Esophagus squamous epithelium (tissue), 5 donors: ENCODE measurements around the gene DRD2. TPM values are rescaled to one million over a fixed set of nuclear protein-coding genes. Genes with fewer than 3 reads are reported as not detected.

Experiments
- DNase-seq: peaks from one replicate; lab custom pipeline; 2025; lab: John Stamatoyannopoulos, UW
- H3K27ac ChIP-seq, 4 donors: fragments of 200-600 bp; sonication (generic); one replicate each; pipeline ENCODE4 v1.5.1; 2016 to 2019; ENCODE audit warnings: mild to moderate bottlenecking in 1 of 4
- H3K27me3 ChIP-seq, 4 donors: fragments of 200-600 bp; sonication (generic); 1 replicate in 3 of 4; 2 replicates in 1 of 4; pipeline versions ENCODE4 v1.5.1 to v1.6.0; 2017 to 2021; ENCODE audit warnings: antibody characterized with exemption in 1 of 4
- H3K36me3 ChIP-seq, 3 donors: fragments of 200-600 bp; sonication (generic); one replicate each; pipeline ENCODE4 v1.5.1; 2016 to 2019
- H3K4me1 ChIP-seq, 3 donors: fragments of 200-600 bp; sonication (generic); one replicate each; pipeline ENCODE4 v1.5.1; 2017 to 2019
- H3K4me3 ChIP-seq, 4 donors: fragments of 200-600 bp; sonication (generic); 1 replicate in 3 of 4; 2 replicates in 1 of 4; pipeline ENCODE4 v1.5.1; 2016 to 2019; ENCODE audit warnings: mild to moderate bottlenecking in 2 of 4, moderate library complexity in 1 of 4
- H3K9me3 ChIP-seq, 3 donors: fragments of 200-600 bp; sonication (generic); one replicate each; pipeline ENCODE4 v1.5.1; 2016 to 2019
- POLR2A ChIP-seq, 4 donors: fragments of 450-650 bp; IDR thresholded peaks; one replicate each; pipeline ENCODE4 v1.6.1; 2017; ENCODE audit warnings: antibody characterized with exemption in 4 of 4, mild to moderate bottlenecking in 4 of 4, moderate library complexity in 3 of 4
- WGBS, 2 donors: methylation state at CpG; one replicate each; pipeline ENCODE4 v1.1.5; 2018; 5-methylcytosine and 5-hydroxymethylcytosine counted together
- intact Hi-C: fragments of 100-400 bp; cut with DNase I; formaldehyde crosslinking; loops from one replicate; pipeline ENCODE4 v1.15.0; 2022
- total RNA-seq, 4 donors: library from RNA; depleted of rRNA; stranded (reverse); fragments of >200 nt; gene quantifications; one replicate each; pipeline ENCODE4 v1.1.0, GENCODE V29; 2016
- TF ChIP-seq, protein P1 (sequence below), 6 experiments: fragments of 450-650 bp in 4 of 6; fragments of 200-600 bp in 2 of 6; sonication (generic) in 2 of 6; IDR thresholded peaks; one replicate each; pipeline ENCODE4 v1.5.1; 2016 to 2019; ENCODE audit warnings: antibody characterized with exemption in 6 of 6, mild to moderate bottlenecking in 4 of 6, moderate library complexity in 4 of 6
- donor health status: DM: yes; HTN: yes; CAD: no.

DRD2 gene
- total RNA-seq, 4 donors from 2014 or later, result 0.38 TPM; not detected in 3

DNA sequence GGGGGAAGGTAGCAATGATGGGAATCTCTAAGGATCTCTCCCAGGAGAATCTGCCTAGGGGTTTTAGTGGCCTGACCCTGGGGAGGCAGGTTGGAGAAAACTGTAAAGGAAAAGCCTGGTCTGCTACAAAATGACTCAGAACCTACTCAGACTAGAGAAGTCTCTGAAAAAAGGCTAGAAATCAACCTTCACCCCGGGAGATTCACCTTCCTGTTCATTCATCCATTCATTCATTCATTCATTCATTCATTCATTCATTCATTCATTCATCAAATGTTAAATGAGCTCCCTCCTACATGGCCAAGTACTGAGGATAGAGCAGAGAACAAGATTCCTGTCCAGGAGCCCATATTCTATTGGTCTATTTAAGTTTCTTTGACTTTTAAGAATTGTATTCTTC lies 96.5 kb downstream of the DRD2 start:
- Histone ChIP-seq H3K4me1 (peaks cover 0 to 9% (median 3%) of the 10 kb centered on the region in 3 donors), H3K9me3 (no peaks in the 10 kb centered on the region), H3K4me3 (no peak overlapping the region), H3K36me3 (no peaks in the 10 kb centered on the region), H3K27ac (no peak overlapping the region), H3K27me3 (no peaks in the 10 kb centered on the region)
- TF ChIP-seq, protein P1, sequence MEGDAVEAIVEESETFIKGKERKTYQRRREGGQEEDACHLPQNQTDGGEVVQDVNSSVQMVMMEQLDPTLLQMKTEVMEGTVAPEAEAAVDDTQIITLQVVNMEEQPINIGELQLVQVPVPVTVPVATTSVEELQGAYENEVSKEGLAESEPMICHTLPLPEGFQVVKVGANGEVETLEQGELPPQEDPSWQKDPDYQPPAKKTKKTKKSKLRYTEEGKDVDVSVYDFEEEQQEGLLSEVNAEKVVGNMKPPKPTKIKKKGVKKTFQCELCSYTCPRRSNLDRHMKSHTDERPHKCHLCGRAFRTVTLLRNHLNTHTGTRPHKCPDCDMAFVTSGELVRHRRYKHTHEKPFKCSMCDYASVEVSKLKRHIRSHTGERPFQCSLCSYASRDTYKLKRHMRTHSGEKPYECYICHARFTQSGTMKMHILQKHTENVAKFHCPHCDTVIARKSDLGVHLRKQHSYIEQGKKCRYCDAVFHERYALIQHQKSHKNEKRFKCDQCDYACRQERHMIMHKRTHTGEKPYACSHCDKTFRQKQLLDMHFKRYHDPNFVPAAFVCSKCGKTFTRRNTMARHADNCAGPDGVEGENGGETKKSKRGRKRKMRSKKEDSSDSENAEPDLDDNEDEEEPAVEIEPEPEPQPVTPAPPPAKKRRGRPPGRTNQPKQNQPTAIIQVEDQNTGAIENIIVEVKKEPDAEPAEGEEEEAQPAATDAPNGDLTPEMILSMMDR (IDR thresholded peaks at IDR 0.05), result no peak
- no peak for TF ChIP-seq POLR2A (IDR thresholded peaks at IDR 0.05)
- intact Hi-C loops, result no loop called here
- WGBS, 2 donors, result 29 to 33% methylated on average over 1 of the region's 1 CpG
- no peak for DNase-seq

DNA sequence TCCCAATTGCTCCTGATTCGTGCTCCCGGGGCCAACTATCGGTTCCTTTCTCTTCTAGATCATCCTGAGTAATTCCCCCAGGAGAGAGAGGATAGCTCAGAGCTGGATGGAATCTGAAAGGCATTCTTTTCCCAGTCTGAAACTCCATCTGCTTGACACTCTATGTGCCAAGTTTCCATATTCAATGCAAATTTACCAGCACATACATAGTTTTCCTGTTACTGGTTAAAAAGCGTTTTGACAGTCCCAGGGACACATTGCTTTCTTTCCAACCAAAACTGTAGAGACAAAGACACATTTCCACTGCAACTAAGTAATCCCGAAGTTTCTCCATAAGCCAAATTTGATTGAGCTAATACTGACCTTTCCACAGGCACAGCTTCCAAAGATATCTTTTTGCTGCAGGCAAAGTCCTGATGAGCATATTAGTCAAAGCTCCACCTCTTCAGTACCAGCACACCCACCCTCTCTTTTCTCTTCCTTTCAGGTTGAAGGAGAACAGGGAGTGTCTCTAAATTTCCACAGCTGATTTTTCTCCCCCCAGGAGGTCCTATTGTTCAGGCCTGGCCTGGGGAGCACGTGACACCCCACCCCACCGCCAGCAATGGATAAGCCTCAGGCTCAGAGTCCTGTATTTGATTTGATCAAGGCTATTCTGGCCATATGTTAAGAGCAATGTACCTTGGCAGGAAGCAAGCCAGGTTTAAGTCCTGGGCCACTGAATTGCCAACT lies 97.4 kb downstream of the DRD2 start:
- Histone ChIP-seq H3K36me3 (no peaks in the 10 kb centered on the region), H3K4me1 (peaks cover 0 to 12% (median 3%) of the 10 kb centered on the region in 3 donors), H3K9me3 (no peaks in the 10 kb centered on the region), H3K27me3 (no peaks in the 10 kb centered on the region), H3K27ac (no peak overlapping the region), H3K4me3 (no peak overlapping the region)
- WGBS, 2 donors, result 29 to 31% methylated on average over 7 of the region's 7 CpGs
- intact Hi-C loops, result no loop called here
- TF ChIP-seq POLR2A (IDR thresholded peaks at IDR 0.05), result no peak
- TF ChIP-seq, protein P1 (IDR thresholded peaks at IDR 0.05), result no peak
- no peak for DNase-seq

DNA sequence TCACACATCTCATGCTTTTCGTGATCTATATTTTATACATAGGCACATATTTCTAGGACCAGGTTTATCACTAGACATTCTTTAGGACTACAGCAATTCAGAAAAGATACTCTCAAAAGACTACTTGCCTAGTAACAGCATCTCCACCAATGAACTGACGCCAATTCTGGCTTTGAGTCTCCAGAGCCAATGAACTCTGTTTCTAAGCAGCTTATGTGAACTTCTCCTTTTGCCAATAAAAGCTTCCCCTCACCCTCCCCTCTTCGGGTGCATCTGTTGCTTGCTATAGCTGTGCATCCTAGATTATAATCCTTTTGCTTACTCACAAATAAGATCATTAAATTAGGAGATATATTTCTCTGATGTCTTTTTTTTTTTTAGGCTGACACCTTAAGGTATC lies 99.0 kb downstream of the DRD2 start:
- no peaks in the 10 kb centered on the region for H3K9me3 ChIP-seq
- no peak overlapping the region for H3K4me3 ChIP-seq
- DNase-seq, result no peak
- TF ChIP-seq POLR2A (IDR thresholded peaks at IDR 0.05), result no peak
- TF ChIP-seq, protein P1 (IDR thresholded peaks at IDR 0.05), result no peak
- H3K36me3 ChIP-seq, result no peaks in the 10 kb centered on the region
- 56 to 73% methylated on average over 3 of the region's 3 CpGs for WGBS, 2 donors
- H3K27ac ChIP-seq, result no peak overlapping the region
- intact Hi-C loops, result no loop called here
- no peaks in the 10 kb centered on the region for H3K27me3 ChIP-seq
- H3K4me1 ChIP-seq, result peaks cover 0 to 13% (median 3%) of the 10 kb centered on the region in 3 donors

DNA sequence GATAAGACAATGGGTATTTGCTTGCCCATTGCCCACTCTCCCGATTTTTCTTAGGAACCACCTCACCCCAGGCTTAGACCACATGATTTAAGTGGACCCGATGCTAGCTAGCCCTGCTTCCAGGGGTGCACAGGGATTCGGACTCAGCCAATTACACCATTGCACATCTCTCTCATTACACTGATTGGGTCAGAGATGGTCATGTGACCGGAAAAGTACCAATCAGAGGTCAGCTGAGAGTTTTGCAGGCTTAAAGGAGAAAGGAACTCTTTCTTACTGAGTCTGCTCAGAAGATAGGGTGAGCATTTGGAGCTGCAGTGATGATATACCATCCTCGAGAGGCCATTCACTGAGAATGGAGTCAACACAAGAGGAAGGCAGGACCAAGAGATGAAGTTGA lies 99.8 kb downstream of the DRD2 start:
- no peak for DNase-seq
- intact Hi-C loops, result no loop called here
- no peak for TF ChIP-seq POLR2A (IDR thresholded peaks at IDR 0.05)
- TF ChIP-seq, protein P1 (IDR thresholded peaks at IDR 0.05), result no peak
- no peaks in the 10 kb centered on the region for H3K36me3 ChIP-seq
- no peak overlapping the region for H3K27ac ChIP-seq
- peaks cover 0 to 13% (median 3%) of the 10 kb centered on the region in 3 donors for H3K4me1 ChIP-seq
- WGBS, 2 donors, result 93 to 100% methylated on average over 1 to 5 of the region's 5 CpGs
- no peaks in the 10 kb centered on the region for H3K9me3 ChIP-seq
- H3K27me3 ChIP-seq, result no peaks in the 10 kb centered on the region
- H3K4me3 ChIP-seq, result no peak overlapping the region

DNA sequence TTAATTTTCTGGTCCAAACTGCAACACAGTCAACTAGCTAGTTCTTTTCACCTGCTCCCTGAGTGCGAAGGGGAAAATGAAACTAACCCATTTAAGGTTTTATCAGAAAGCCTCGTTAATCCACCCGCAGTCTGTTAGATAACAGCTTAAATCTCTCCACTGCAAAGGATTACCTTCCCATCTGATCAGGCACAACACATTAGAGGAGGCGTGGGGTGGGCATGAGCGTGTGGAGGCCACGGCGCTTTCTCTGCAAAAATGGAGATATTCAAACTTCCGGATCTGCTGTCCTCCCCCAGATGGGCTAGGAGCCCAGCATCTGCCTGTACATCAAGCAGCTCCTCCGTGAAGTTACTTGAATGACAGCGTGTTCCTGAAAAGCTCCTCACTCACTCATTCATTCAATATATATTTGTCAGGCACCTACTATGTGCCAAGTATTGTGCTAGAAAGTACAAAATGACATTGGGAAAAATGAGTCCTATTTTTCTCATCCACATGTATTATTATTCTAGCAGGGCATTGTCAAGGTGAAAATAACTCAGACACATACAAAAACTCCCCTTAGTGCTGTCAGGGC lies 101.1 kb downstream of the DRD2 start:
- Histone ChIP-seq H3K4me1 (peaks cover 0 to 13% (median 3%) of the 10 kb centered on the region in 3 donors), H3K36me3 (peaks cover 0 to 8% (median 0%) of the 10 kb centered on the region in 3 donors), H3K27me3 (no peaks in the 10 kb centered on the region), H3K27ac (no peak overlapping the region), H3K9me3 (no peaks in the 10 kb centered on the region), H3K4me3 (no peak overlapping the region)
- TF ChIP-seq POLR2A (IDR thresholded peaks at IDR 0.05), result no peak
- TF ChIP-seq, protein P1 (IDR thresholded peaks at IDR 0.05), result no peak
- DNase-seq, result no peak
- 83 to 86% methylated on average over 8 to 9 of the region's 10 CpGs for WGBS, 2 donors
- intact Hi-C loops, result no loop called here
